Spinal cord (tissue), 10 donors: Measurements from ENCODE around the gene FOXP1. TPM values are rescaled to one million over a fixed set of nuclear protein-coding genes. Genes with fewer than 3 reads are reported as not detected.

Source experiments
- DNase-seq, 6 donors: peaks; one replicate each; pipeline versions ENCODE4 v3.0.0 to v3.0.0-alpha.2; 2013 to 2015; ENCODE audit warnings: low spot score in 6 of 6, low read depth in 4 of 6
- H3K27ac ChIP-seq: one replicate; pipeline ENCODE4 v1.5.1; 2013; ENCODE audit warnings: low read depth, low read length, control low read depth
- H3K27me3 ChIP-seq: one replicate; pipeline ENCODE4 v1.6.1; 2013; ENCODE audit warnings: low read length; ENCODE audit not compliant: control insufficient read depth, insufficient read depth
- H3K36me3 ChIP-seq: one replicate; pipeline ENCODE4 v1.6.1; 2013; ENCODE audit warnings: low read length; ENCODE audit not compliant: control insufficient read depth, insufficient read depth
- H3K4me1 ChIP-seq: one replicate; pipeline ENCODE4 v1.6.1; 2013; ENCODE audit warnings: low read length; ENCODE audit not compliant: control insufficient read depth, insufficient read depth
- H3K4me3 ChIP-seq: one replicate; pipeline ENCODE4 v1.5.1; 2013; ENCODE audit warnings: low read depth, low read length, control low read depth
- H3K9me3 ChIP-seq: one replicate; pipeline ENCODE4 v1.6.1; 2013; ENCODE audit warnings: low read length; ENCODE audit not compliant: control insufficient read depth, insufficient read depth
- WGBS: methylation state at CpG from one replicate; pipeline ENCODE4 v1.1.5; 2013; ENCODE audit warnings: missing lambda C conversion rate; ENCODE audit not compliant: insufficient coverage; 5-methylcytosine and 5-hydroxymethylcytosine counted together
- polyA plus RNA-seq, 2 donors: library from polyadenylated mRNA; unstranded; fragments of 120-200 nt; gene quantifications; one replicate each; pipeline ENCODE4 v1.2.1, GENCODE V29; 2013; ENCODE audit not compliant: insufficient read length in 2 of 2
- total RNA-seq, 2 donors: library from RNA; depleted of rRNA in 1 of 2; stranded (reverse); fragments of 120-200 nt in 1 of 2; fragments of >200 nt in 1 of 2; gene quantifications; one replicate each; pipeline versions ENCODE4 v1.2.3 to v1.2.4, GENCODE V29; 2013 to 2014
- donor health status: healthy.

FOXP1 gene
- total and polyA plus RNA-seq, 4 donors: 27.4 to 118 (median 66.1) TPM

GRCh38 chr3:71387586-71387985 is 195.9 kb downstream of the FOXP1 start:
- no peaks in the 10 kb centered on the region for H3K9me3 ChIP-seq
- no peaks in the 10 kb centered on the region for H3K4me1 ChIP-seq
- no peak overlapping the region for H3K4me3 ChIP-seq
- WGBS: no CpG with 5 or more reads among the region's 8 CpGs
- H3K27me3 ChIP-seq: no peaks in the 10 kb centered on the region
- H3K27ac ChIP-seq: no peak overlapping the region
- no peaks in the 10 kb centered on the region for H3K36me3 ChIP-seq
- no peak for DNase-seq

DNA sequence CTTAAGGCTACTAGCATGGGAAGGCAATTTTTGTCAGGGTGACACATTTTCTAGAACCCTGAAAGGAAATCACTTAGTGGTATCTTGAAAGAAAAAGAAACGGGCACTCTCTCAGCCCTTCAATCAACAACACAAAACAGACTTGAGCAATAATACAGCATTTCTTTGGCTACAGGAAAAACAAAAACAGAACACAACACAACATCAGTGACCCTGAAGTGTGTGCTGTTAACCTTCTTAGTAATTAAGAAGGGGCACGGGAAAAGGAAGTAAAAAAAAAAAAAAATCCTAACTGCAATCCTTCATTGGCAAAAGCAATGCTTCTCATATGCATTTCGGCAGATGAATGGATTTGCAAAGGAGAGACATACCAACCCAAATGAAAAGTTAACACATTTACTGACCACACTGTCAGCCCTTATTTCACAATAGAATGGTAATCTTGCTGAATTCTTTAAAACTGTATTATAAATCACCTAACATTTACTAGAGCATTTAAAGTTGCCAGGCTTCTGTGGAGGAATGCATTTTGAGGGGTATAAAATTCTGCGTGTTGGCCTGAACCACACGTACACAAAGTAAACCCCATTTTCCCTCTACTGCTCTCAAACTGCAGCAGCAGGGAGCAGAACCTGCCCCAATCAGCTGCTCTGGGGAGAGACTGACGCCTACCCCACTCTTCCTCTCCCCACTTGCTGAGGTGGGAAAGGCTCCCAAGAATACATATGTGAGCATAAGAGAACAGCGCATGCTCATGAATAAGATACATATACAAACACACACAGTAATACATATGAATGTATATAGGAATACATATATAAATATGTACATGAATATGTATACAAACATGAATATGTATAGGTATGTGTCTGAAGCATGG is 198.5 kb downstream of the FOXP1 start:
- Histone ChIP-seq H3K36me3 (no peaks in the 10 kb centered on the region), H3K9me3 (no peaks in the 10 kb centered on the region), H3K27ac (no peak overlapping the region), H3K27me3 (no peaks in the 10 kb centered on the region), H3K4me1 (no peaks in the 10 kb centered on the region), H3K4me3 (no peak overlapping the region)
- no CpG with 5 or more reads among the region's 7 CpGs for WGBS
- peak in 1 of 6 donors; percentile 69 for DNase-seq

GRCh38 chr3:71384388-71384787 is 199.1 kb downstream of the FOXP1 start:
- no peak for DNase-seq
- Histone ChIP-seq H3K27me3 (no peaks in the 10 kb centered on the region), H3K9me3 (no peaks in the 10 kb centered on the region), H3K4me3 (no peak overlapping the region), H3K4me1 (no peaks in the 10 kb centered on the region), H3K27ac (no peak overlapping the region), H3K36me3 (no peaks in the 10 kb centered on the region)
- no CpG with 5 or more reads among the region's 3 CpGs for WGBS

DNA sequence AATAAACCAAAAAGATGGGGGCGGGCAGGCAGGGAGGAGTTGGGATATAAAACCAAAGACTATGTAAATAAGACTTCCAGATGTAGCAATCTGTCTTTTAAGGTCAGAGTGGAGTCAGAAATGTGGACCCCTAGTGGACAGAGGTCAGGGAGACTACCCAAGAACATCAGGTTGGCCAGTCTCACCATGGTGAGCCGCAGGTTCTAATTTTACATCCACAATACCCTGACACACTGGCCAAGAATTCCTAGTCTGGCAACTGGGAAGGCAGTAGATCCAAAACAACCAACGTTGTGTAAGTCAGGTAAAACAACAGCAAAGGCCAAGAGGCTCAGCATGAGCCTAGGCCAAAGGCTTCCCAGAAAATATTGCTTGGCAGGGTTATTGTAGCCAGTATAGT is 203.4 kb downstream of the FOXP1 start:
- Histone ChIP-seq H3K27me3 (no peaks in the 10 kb centered on the region), H3K4me3 (no peak overlapping the region), H3K9me3 (no peaks in the 10 kb centered on the region), H3K27ac (no peak overlapping the region), H3K36me3 (no peaks in the 10 kb centered on the region), H3K4me1 (no peaks in the 10 kb centered on the region)
- peak in 1 of 6 donors; percentile 47 for DNase-seq
- WGBS: 70% methylated on average over 2 of the region's 3 CpGs

DNA sequence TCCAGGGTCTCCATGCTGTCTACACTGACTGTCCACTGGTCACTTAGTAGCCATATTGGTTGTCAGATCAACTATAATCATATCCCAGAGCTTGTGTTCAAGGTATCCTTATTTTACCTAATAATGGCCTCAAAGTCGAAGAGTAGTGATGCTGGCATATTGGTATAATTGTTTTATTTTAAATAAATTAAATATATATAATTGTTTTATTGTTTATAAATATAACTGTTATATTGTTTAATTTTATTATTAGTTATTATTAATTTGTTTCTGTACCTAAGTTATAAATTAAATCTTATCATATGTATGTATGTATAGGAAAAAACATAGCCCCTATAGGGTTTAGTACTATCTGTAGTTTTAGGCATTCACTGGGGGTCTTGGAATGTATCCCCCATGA is 205.0 kb downstream of the FOXP1 start:
- WGBS: no CpG with 5 or more reads among the region's 1 CpG

GRCh38 chr3:71376911-71377310 is 206.6 kb downstream of the FOXP1 start:
- 100% methylated on average over 1 of the region's 4 CpGs for WGBS
- Histone ChIP-seq H3K9me3 (no peaks in the 10 kb centered on the region), H3K27ac (no peak overlapping the region), H3K36me3 (no peaks in the 10 kb centered on the region), H3K4me3 (no peak overlapping the region), H3K4me1 (no peaks in the 10 kb centered on the region), H3K27me3 (no peaks in the 10 kb centered on the region)
- no peak for DNase-seq

More for the DNA sequence above, 205.0 kb downstream of the FOXP1 start:
- Histone ChIP-seq H3K27ac (no peak overlapping the region), H3K9me3 (no peaks in the 10 kb centered on the region), H3K27me3 (no peaks in the 10 kb centered on the region), H3K36me3 (no peaks in the 10 kb centered on the region), H3K4me1 (no peaks in the 10 kb centered on the region), H3K4me3 (no peak overlapping the region)
- DNase-seq: no peak

DNA sequence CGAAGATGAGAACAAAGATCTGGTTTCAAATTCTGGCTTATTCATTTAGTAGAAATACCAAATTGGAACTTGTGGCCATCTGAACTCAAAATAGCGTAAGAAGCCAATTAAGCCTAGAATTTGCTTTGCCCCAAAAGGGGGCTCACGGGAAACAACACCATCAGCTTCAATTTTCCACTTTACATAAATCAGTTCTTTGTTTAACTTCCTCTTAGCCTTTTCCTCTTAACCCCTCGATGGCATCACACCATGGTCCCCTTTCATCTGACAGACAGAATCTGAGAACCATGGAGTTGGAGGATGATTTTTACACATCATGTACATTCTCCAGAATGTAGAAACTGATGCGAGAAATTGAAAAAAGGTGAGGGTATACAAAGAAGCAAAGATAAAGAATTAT is 207.0 kb downstream of the FOXP1 start:
- H3K4me3 ChIP-seq: no peak overlapping the region
- no peak overlapping the region for H3K27ac ChIP-seq
- DNase-seq: no peak
- H3K4me1 ChIP-seq: no peaks in the 10 kb centered on the region
- no peaks in the 10 kb centered on the region for H3K36me3 ChIP-seq
- H3K27me3 ChIP-seq: no peaks in the 10 kb centered on the region
- H3K9me3 ChIP-seq: no peaks in the 10 kb centered on the region
- WGBS: 70% methylated on average over 2 of the region's 5 CpGs

- no peaks in the 10 kb centered on the region for H3K4me1 ChIP-seq
- no peaks in the 10 kb centered on the region for H3K36me3 ChIP-seq
- H3K27ac ChIP-seq: no peak overlapping the region
- no peaks in the 10 kb centered on the region for H3K9me3 ChIP-seq
- H3K4me3 ChIP-seq: no peak overlapping the region
- no peak for DNase-seq
- no peaks in the 10 kb centered on the region for H3K27me3 ChIP-seq
Observed at GRCh38 chr3:71374582-71374981, 208.9 kb downstream of the FOXP1 start.

- Histone ChIP-seq H3K9me3 (no peaks in the 10 kb centered on the region), H3K4me3 (no peak overlapping the region), H3K4me1 (no peaks in the 10 kb centered on the region), H3K27me3 (no peaks in the 10 kb centered on the region), H3K36me3 (no peaks in the 10 kb centered on the region), H3K27ac (no peak overlapping the region)
- no CpG with 5 or more reads among the region's 6 CpGs for WGBS
- DNase-seq: no peak
Observed at GRCh38 chr3:71372911-71373637, 210.5 kb downstream of the FOXP1 start.
